ENCODE results near the gene HSP90AB1. TPM values are rescaled to one million over a fixed set of nuclear protein-coding genes. Genes with fewer than 3 reads are reported as not detected.

The HSP90AB1 gene
- total RNA-seq, 1 experiment from 2014 or later = 5,432 TPM

DNA sequence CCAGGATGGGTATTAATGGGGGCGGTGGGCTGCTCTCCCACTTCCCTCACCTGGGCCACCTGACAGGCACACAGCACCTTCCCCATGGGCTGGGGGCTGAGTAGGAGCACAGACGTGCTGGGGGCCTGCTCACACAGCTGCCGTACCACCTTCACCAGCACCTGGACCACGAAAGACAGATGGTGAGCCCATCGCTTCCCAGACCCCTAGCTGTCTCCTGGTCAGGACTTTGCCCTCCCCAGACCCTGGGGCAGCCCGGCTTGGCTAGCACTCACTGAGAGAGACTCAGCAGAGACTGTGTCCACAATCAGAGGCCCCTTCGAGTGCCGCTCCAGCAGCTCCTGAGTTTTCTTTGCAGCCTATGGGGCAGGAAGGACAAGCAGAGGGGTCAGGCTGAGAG lies 54.2 kb downstream of the HSP90AB1 start:
- no peak overlapping the region for H3K4me3 ChIP-seq
- no peak for DNase-seq
- peaks cover 29% of the 10 kb centered on the region for H3K27me3 ChIP-seq
- peaks cover 60% of the 10 kb centered on the region for H3K36me3 ChIP-seq
- H3K9me3 ChIP-seq = no peaks in the 10 kb centered on the region

DNA sequence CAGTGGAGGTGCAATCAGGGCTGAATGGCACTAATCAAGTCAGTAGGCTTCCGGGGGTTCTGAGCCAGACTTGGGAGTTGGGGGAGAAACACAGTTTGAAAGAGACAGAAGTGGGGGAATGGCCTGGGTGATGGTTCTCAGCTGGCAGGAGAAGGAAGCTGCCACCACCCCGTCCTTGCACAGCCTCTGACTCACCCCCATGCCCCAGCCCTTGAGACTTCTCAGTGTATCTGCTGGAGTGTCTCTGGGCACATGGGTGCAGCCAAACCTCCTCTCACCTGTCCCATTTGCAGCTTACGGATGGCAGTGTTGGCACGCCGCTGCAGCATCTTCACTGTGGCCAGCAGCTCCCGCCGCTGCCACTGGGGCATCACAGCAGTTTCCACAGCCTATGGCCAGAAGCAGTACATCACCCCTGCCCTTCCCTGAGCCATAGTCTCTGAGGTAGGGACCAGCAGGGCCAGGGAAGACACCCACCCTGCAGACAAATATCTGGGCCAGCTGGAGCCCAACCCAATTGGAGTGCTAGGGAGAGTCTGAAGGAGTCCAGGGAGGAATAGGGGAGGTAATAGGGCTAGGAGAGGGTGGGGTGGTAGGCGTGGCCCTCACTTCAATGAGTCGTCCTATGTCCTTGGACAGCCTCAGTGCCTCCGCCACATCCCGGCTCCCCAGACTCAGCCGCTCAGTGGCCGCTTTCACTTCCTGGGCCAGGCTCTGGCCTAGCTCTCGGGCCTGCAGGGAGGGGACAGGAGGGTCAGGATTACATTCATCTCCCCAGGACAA lies 55.1 kb downstream of the HSP90AB1 start:
- Histone ChIP-seq H3K9me3 (no peaks in the 10 kb centered on the region), H3K36me3 (peaks cover 69% of the 10 kb centered on the region), H3K27me3 (peaks cover 20% of the 10 kb centered on the region), H3K4me3 (no peak overlapping the region)
- peak; percentile 54 for DNase-seq

DNA sequence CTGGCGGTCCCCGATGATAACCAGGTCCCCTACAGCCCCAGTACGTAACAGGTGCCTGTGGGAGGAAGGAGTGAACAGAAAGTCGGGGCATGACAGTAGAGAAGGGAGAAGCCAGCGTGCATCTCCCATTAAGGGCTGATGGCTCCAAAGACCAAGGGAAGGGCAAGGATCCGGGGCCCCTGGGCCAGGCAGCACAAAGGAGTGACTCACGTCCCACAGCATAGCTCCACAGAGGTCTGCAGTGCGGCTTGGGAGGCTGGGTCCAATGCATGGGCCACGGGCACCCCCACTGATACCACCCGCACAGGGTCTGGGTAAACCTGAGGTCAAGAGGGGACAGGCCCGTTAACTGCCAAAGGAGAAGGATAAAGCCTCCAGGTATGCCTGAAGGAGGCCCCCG lies 56.0 kb downstream of the HSP90AB1 start:
- peaks cover 78% of the 10 kb centered on the region for H3K36me3 ChIP-seq
- no peak overlapping the region for H3K4me3 ChIP-seq

More for the DNA sequence above, 56.0 kb downstream of the HSP90AB1 start:
- peaks cover 11% of the 10 kb centered on the region for H3K27me3 ChIP-seq
- H3K9me3 ChIP-seq = no peaks in the 10 kb centered on the region
- DNase-seq = no peak

Other genes with a start within 250 kb of the HSP90AB1 start
- gene MRPL14, start 119.6 kb upstream of the HSP90AB1 start, total RNA-seq (2014; rRNA removed; shearing (Covaris generic); ENCODE audit: low replicate concordance) = 362 and 399 TPM in 2 replicates
- gene TMEM63B, start 119.5 kb upstream of the HSP90AB1 start, total RNA-seq (2014; rRNA removed; shearing (Covaris generic); ENCODE audit: low replicate concordance) = 18.4 and 35.3 TPM in 2 replicates
- gene CAPN11, start 88.3 kb upstream of the HSP90AB1 start, total RNA-seq (2014; rRNA removed; shearing (Covaris generic); ENCODE audit: low replicate concordance) = not detected in 2 replicates
- gene MYMX, start 30.2 kb upstream of the HSP90AB1 start, total RNA-seq (2014; rRNA removed; shearing (Covaris generic); ENCODE audit: low replicate concordance) = not detected in 2 replicates
- gene SLC29A1, start 23.5 kb upstream of the HSP90AB1 start, total RNA-seq (2014; rRNA removed; shearing (Covaris generic); ENCODE audit: low replicate concordance) = 118 and 130 TPM in 2 replicates
- gene SLC35B2, start 10.4 kb downstream of the HSP90AB1 start, total RNA-seq (2014; rRNA removed; shearing (Covaris generic); ENCODE audit: low replicate concordance) = 386 and 631 TPM in 2 replicates
- gene NFKBIE, start 18.4 kb downstream of the HSP90AB1 start, total RNA-seq (2014; rRNA removed; shearing (Covaris generic); ENCODE audit: low replicate concordance) = 24.4 and 35.2 TPM in 2 replicates
- gene TMEM151B, start 23.3 kb downstream of the HSP90AB1 start, total RNA-seq (2014; rRNA removed; shearing (Covaris generic); ENCODE audit: low replicate concordance) = 0.20 TPM in 1 of 2 replicates, not detected in the other
- 52.9 and 92.6 TPM in 2 replicates for gene AARS2, start 66.2 kb downstream of the HSP90AB1 start, total RNA-seq (2014; rRNA removed; shearing (Covaris generic); ENCODE audit: low replicate concordance)
- not detected in 2 replicates for gene SPATS1, start 95.5 kb downstream of the HSP90AB1 start, total RNA-seq (2014; rRNA removed; shearing (Covaris generic); ENCODE audit: low replicate concordance)
- 89.6 and 116 TPM in 2 replicates for gene CDC5L, start 140.6 kb downstream of the HSP90AB1 start, total RNA-seq (2014; rRNA removed; shearing (Covaris generic); ENCODE audit: low replicate concordance)